ENCODE data around the gene LIME1. TPM values are rescaled to one million over a fixed set of nuclear protein-coding genes. Genes with fewer than 3 reads are reported as not detected.

Gene LIME1
- total RNA-seq, 1 donor from 2014 or later, result 0.47 TPM

GRCh38 chr20:63701329-63702035, 35.0 kb upstream of the LIME1 start:
- no peak overlapping the region for H3K4me3 ChIP-seq
- H3K4me2 ChIP-seq, result no peak overlapping the region
- H3K36me3 ChIP-seq, result no peaks in the 10 kb centered on the region
- peaks cover 7% of the 10 kb centered on the region for H4K20me1 ChIP-seq (ENCODE audit: low read depth)
- no peaks in the 10 kb centered on the region for H3K9me3 ChIP-seq (ENCODE audit: low read depth)
- Mint-ChIP-seq H3K36me3 (peaks cover 6% of the 10 kb centered on the region), H3K27me3 (ENCODE audit: insufficient read depth, low read depth) (peaks cover 6% of the 10 kb centered on the region), H3K9me3 (no peaks in the 10 kb centered on the region), H3K4me1 (peaks cover 1% of the 10 kb centered on the region), H3K4me3 (no peak overlapping the region), H3K27ac (no peak overlapping the region)
- no peak overlapping the region for H3K9ac ChIP-seq
- no peak overlapping the region for H3K27ac ChIP-seq
- H3K27me3 ChIP-seq, result no peaks in the 10 kb centered on the region
- peaks cover 10% of the 10 kb centered on the region for H3K79me2 ChIP-seq (ENCODE audit: low read depth)
- H3K4me1 ChIP-seq, result peaks cover 7% of the 10 kb centered on the region
- no peaks in the 10 kb centered on the region for H3F3A ChIP-seq (ENCODE audit: low read depth)
- H2AFZ ChIP-seq (replicated peaks), result no peak overlapping the region
- TF ChIP-seq EZH2 (IDR thresholded peaks at IDR 0.05) (no peak), EZH2phosphoT487 (IDR thresholded peaks at IDR 0.05) (no peak)
- TF ChIP-seq, protein P1, sequence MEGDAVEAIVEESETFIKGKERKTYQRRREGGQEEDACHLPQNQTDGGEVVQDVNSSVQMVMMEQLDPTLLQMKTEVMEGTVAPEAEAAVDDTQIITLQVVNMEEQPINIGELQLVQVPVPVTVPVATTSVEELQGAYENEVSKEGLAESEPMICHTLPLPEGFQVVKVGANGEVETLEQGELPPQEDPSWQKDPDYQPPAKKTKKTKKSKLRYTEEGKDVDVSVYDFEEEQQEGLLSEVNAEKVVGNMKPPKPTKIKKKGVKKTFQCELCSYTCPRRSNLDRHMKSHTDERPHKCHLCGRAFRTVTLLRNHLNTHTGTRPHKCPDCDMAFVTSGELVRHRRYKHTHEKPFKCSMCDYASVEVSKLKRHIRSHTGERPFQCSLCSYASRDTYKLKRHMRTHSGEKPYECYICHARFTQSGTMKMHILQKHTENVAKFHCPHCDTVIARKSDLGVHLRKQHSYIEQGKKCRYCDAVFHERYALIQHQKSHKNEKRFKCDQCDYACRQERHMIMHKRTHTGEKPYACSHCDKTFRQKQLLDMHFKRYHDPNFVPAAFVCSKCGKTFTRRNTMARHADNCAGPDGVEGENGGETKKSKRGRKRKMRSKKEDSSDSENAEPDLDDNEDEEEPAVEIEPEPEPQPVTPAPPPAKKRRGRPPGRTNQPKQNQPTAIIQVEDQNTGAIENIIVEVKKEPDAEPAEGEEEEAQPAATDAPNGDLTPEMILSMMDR (IDR thresholded peaks at IDR 0.05), result no peak
- no peak for DNase-seq (ENCODE audit: low spot score)

GRCh38 chr20:63702036-63702665, 34.3 kb upstream of the LIME1 start:
- Mint-ChIP-seq H3K4me3 (no peak overlapping the region), H3K27me3 (ENCODE audit: insufficient read depth, low read depth) (peaks cover 9% of the 10 kb centered on the region), H3K27ac (no peak overlapping the region), H3K4me1 (peaks cover 8% of the 10 kb centered on the region), H3K9me3 (no peaks in the 10 kb centered on the region), H3K36me3 (peaks cover 10% of the 10 kb centered on the region)
- no peaks in the 10 kb centered on the region for H3K9me3 ChIP-seq (ENCODE audit: low read depth)
- no peak overlapping the region for H2AFZ ChIP-seq (replicated peaks)
- no peak overlapping the region for H3K4me2 ChIP-seq
- TF ChIP-seq, protein P1 (IDR thresholded peaks at IDR 0.05), result no peak
- H3K4me1 ChIP-seq, result peaks cover 3% of the 10 kb centered on the region
- H4K20me1 ChIP-seq (ENCODE audit: low read depth), result peaks cover 9% of the 10 kb centered on the region
- H3F3A ChIP-seq (ENCODE audit: low read depth), result no peaks in the 10 kb centered on the region
- no peak overlapping the region for H3K9ac ChIP-seq
- no peak overlapping the region for H3K27ac ChIP-seq
- no peaks in the 10 kb centered on the region for H3K36me3 ChIP-seq
- no peaks in the 10 kb centered on the region for H3K27me3 ChIP-seq
- H3K4me3 ChIP-seq, result no peak overlapping the region
- no peak for DNase-seq (ENCODE audit: low spot score)
- H3K79me2 ChIP-seq (ENCODE audit: low read depth), result peaks cover 17% of the 10 kb centered on the region

- no peak overlapping the region for H3K9ac ChIP-seq
- no peak overlapping the region for H3K27ac ChIP-seq
- no peak overlapping the region for H3K4me2 ChIP-seq
- Mint-ChIP-seq H3K4me3 (no peak overlapping the region), H3K9me3 (no peaks in the 10 kb centered on the region), H3K4me1 (peaks cover 8% of the 10 kb centered on the region), H3K27ac (no peak overlapping the region), H3K36me3 (peaks cover 10% of the 10 kb centered on the region), H3K27me3 (ENCODE audit: insufficient read depth, low read depth) (peaks cover 4% of the 10 kb centered on the region)
- H3K27me3 ChIP-seq, result no peaks in the 10 kb centered on the region
- no peaks in the 10 kb centered on the region for H3K4me1 ChIP-seq
- H2AFZ ChIP-seq (replicated peaks), result no peak overlapping the region
- TF ChIP-seq, protein P1 (IDR thresholded peaks at IDR 0.05), result no peak
- TF ChIP-seq EZH2 (IDR thresholded peaks at IDR 0.05) (no peak), EZH2phosphoT487 (IDR thresholded peaks at IDR 0.05) (no peak)
- no peaks in the 10 kb centered on the region for H3F3A ChIP-seq (ENCODE audit: low read depth)
- H4K20me1 ChIP-seq (ENCODE audit: low read depth), result peaks cover 9% of the 10 kb centered on the region
- no peak overlapping the region for H3K4me3 ChIP-seq
- no peak for DNase-seq (ENCODE audit: low spot score)
- H3K9me3 ChIP-seq (ENCODE audit: low read depth), result no peaks in the 10 kb centered on the region
- H3K79me2 ChIP-seq (ENCODE audit: low read depth), result peaks cover 22% of the 10 kb centered on the region
- no peaks in the 10 kb centered on the region for H3K36me3 ChIP-seq
Observed at GRCh38 chr20:63702751-63703470, 33.6 kb upstream of the LIME1 start.
